Uterus (tissue), 2 donors: Measurements from ENCODE around the gene NDUFA11.
"Not testable (repeated sequence)": the region's sequence is repeated elsewhere in the genome, so short reads cannot be mapped to it uniquely, and the experiment has no call there.

Experiments
- POLR2A ChIP-seq, 2 donors: fragments of 450-650 bp; IDR thresholded peaks; one replicate each; pipeline ENCODE4 v1.6.1; 2016; ENCODE audit warnings: antibody characterized with exemption in 2 of 2, mild to moderate bottlenecking in 1 of 2, moderate library complexity in 1 of 2
- TF ChIP-seq, protein P1 (sequence below), 4 experiments: fragments of 200-600 bp in 2 of 4; fragments of 450-650 bp in 2 of 4; sonication (generic) in 2 of 4; IDR thresholded peaks; one replicate each; pipeline ENCODE4 v1.5.1; 2016 to 2019; ENCODE audit warnings: antibody characterized with exemption in 4 of 4, mild to moderate bottlenecking in 2 of 4, moderate library complexity in 1 of 4

DNA sequence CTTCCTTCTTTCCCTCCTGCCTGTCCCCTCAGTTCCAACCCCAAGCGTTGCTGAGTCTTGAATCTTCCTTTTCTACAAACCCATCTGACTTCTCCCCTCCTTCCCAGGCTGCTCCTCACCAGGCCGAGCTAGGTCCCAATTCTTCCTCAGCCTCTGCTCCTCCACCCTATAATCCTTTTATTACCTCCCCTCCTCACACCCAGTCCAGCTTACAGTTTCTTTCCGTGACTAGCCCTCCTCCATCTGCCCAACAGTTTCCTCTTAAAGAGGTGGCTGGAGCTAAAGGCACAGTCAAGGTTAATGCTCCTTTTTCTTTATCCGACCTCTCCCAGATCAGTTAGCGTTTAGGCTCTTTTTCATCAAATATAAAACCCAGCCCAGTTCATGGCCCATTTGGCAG, 55.0 kb downstream of the NDUFA11 start:
- TF ChIP-seq, protein P1, sequence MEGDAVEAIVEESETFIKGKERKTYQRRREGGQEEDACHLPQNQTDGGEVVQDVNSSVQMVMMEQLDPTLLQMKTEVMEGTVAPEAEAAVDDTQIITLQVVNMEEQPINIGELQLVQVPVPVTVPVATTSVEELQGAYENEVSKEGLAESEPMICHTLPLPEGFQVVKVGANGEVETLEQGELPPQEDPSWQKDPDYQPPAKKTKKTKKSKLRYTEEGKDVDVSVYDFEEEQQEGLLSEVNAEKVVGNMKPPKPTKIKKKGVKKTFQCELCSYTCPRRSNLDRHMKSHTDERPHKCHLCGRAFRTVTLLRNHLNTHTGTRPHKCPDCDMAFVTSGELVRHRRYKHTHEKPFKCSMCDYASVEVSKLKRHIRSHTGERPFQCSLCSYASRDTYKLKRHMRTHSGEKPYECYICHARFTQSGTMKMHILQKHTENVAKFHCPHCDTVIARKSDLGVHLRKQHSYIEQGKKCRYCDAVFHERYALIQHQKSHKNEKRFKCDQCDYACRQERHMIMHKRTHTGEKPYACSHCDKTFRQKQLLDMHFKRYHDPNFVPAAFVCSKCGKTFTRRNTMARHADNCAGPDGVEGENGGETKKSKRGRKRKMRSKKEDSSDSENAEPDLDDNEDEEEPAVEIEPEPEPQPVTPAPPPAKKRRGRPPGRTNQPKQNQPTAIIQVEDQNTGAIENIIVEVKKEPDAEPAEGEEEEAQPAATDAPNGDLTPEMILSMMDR (IDR thresholded peaks at IDR 0.05), result not testable (repeated sequence)
- TF ChIP-seq POLR2A (IDR thresholded peaks at IDR 0.05), result not testable (repeated sequence)
